Stimulated activated CD4-positive, alpha-beta T cell treated with anti-CD3 and anti-CD28 coated beads, Interleukin-1b, Interleukin-23, amount 100 ng/mL, for 1 hour (primary cell): ENCODE results near the gene LRRC28.
"Not testable (repeated sequence)": the region's sequence is repeated elsewhere in the genome, so short reads cannot be mapped to it uniquely, and the experiment has no call there.

ENCODE experiments used
- DNase-seq, 2 donors: peaks; one replicate each; pipeline ENCODE4 v3.0.0-alpha.2; 2020; ENCODE audit warnings: low read depth in 2 of 2

LRRC28 gene

GRCh38 chr15:99250857-99251841, at the start of gene LRRC28:
LRRC28 (plus strand) TSS chr15:99251481; CDS start chr15:99255958, 4,477 bp downstream.
- DNase-seq = peak; percentile 77 to 91

GRCh38 chr15:99202176-99202552, 49.1 kb upstream of the LRRC28 start:
- no peak for DNase-seq

GRCh38 chr15:99207672-99208071, 43.6 kb upstream of the LRRC28 start:
- DNase-seq = no peak

- no peak for DNase-seq
These were observed 42.0 kb upstream of the LRRC28 start for GRCh38 chr15:99209326-99209725.

- DNase-seq = no peak
These were observed 40.9 kb upstream of the LRRC28 start for GRCh38 chr15:99210334-99210733.

GRCh38 chr15:99211926-99212325, 39.4 kb upstream of the LRRC28 start:
- DNase-seq = no peak

- DNase-seq = no peak
These were observed 38.9 kb upstream of the LRRC28 start for GRCh38 chr15:99212406-99212805.

- DNase-seq = peak in 1 of 2 donors; percentile 29
These were observed 38.0 kb upstream of the LRRC28 start for GRCh38 chr15:99213187-99213811.

GRCh38 chr15:99224372-99225214, 26.7 kb upstream of the LRRC28 start:
- no peak for DNase-seq

GRCh38 chr15:99226802-99227201, 24.5 kb upstream of the LRRC28 start:
- no peak for DNase-seq

- no peak for DNase-seq
These were observed 23.0 kb upstream of the LRRC28 start for GRCh38 chr15:99228120-99228770.

GRCh38 chr15:99230867-99231266, 20.4 kb upstream of the LRRC28 start:
- DNase-seq = no peak

- DNase-seq = no peak
These were observed 18.5 kb upstream of the LRRC28 start for GRCh38 chr15:99232740-99233139.

GRCh38 chr15:99234160-99234559, 17.1 kb upstream of the LRRC28 start:
- not testable (repeated sequence) for DNase-seq

GRCh38 chr15:99238849-99239248, 12.4 kb upstream of the LRRC28 start:
- DNase-seq = no peak

GRCh38 chr15:99239545-99240198, 11.6 kb upstream of the LRRC28 start:
- no peak for DNase-seq

- no peak for DNase-seq
These were observed 9.5 kb upstream of the LRRC28 start for GRCh38 chr15:99241752-99242151.

GRCh38 chr15:99244306-99244705, 7.0 kb upstream of the LRRC28 start:
- DNase-seq = no peak

- DNase-seq = no peak
These were observed 4.2 kb upstream of the LRRC28 start for GRCh38 chr15:99247062-99247461.

- no peak for DNase-seq
These were observed 3.1 kb upstream of the LRRC28 start for GRCh38 chr15:99248000-99248715.
